Occipital lobe (tissue), 2 donors: ENCODE measurements around the gene ITGA3. TPM values are rescaled to one million over a fixed set of nuclear protein-coding genes. Genes with fewer than 3 reads are reported as not detected.

Experiments used
- DNase-seq: peaks from one replicate; lab custom pipeline; 2025; lab: John Stamatoyannopoulos, UW
- total RNA-seq: library from RNA; depleted of rRNA; stranded (reverse); fragments of >200 nt; gene quantifications from one replicate; pipeline ENCODE4 v1.2.3, GENCODE V29; 2014

Gene ITGA3
- total RNA-seq, 1 donor from 2014 or later = 23.2 TPM

- DNase-seq = no peak
Observed at GRCh38 chr17:50108556-50108955, 52.6 kb downstream of the ITGA3 start.

- DNase-seq = no peak
Observed at GRCh38 chr17:50109207-50109606, 53.3 kb downstream of the ITGA3 start.

- no peak for DNase-seq
Observed at GRCh38 chr17:50109785-50110184, 53.9 kb downstream of the ITGA3 start.

GRCh38 chr17:50110591-50111349 is 54.9 kb downstream of the ITGA3 start:
- no peak for DNase-seq

GRCh38 chr17:50111673-50112655 is 56.1 kb downstream of the ITGA3 start:
- DNase-seq = no peak

- DNase-seq = no peak
Observed at GRCh38 chr17:50112694-50113093, 56.8 kb downstream of the ITGA3 start.

GRCh38 chr17:50113624-50114320 is 57.9 kb downstream of the ITGA3 start:
- no peak for DNase-seq

- DNase-seq = no peak
Observed at GRCh38 chr17:50114401-50114800, 58.5 kb downstream of the ITGA3 start.

GRCh38 chr17:50114849-50115357 is 59.0 kb downstream of the ITGA3 start:
- DNase-seq = no peak

GRCh38 chr17:50115756-50116155 is 59.8 kb downstream of the ITGA3 start:
- no peak for DNase-seq

- DNase-seq = no peak
Observed at GRCh38 chr17:50117202-50118051, 61.5 kb downstream of the ITGA3 start.

- DNase-seq = no peak
Observed at GRCh38 chr17:50118076-50118827, 62.3 kb downstream of the ITGA3 start.

GRCh38 chr17:50118828-50119218 is 62.9 kb downstream of the ITGA3 start:
- DNase-seq = no peak

- DNase-seq = no peak
Observed at GRCh38 chr17:50120475-50121253, 64.8 kb downstream of the ITGA3 start.

GRCh38 chr17:50122945-50123344 is 67.0 kb downstream of the ITGA3 start:
- DNase-seq = no peak

GRCh38 chr17:50123649-50124349 is 67.9 kb downstream of the ITGA3 start:
- no peak for DNase-seq

- no peak for DNase-seq
Observed at GRCh38 chr17:50125420-50125997, 69.6 kb downstream of the ITGA3 start.
